GM21723 (cell line): ENCODE measurements around the gene INTU.
"Not testable (repeated sequence)": the region's sequence is repeated elsewhere in the genome, so short reads cannot be mapped to it uniquely, and the experiment has no call there.

ENCODE experiments used
- ATAC-seq: cut with Tn5 transposase; IDR thresholded peaks from one replicate; pipeline ENCODE4 v1.9.1; 2021; ENCODE audit warnings: mild to moderate bottlenecking, moderate library complexity; ENCODE audit not compliant: unreplicated experiment

Gene INTU

DNA sequence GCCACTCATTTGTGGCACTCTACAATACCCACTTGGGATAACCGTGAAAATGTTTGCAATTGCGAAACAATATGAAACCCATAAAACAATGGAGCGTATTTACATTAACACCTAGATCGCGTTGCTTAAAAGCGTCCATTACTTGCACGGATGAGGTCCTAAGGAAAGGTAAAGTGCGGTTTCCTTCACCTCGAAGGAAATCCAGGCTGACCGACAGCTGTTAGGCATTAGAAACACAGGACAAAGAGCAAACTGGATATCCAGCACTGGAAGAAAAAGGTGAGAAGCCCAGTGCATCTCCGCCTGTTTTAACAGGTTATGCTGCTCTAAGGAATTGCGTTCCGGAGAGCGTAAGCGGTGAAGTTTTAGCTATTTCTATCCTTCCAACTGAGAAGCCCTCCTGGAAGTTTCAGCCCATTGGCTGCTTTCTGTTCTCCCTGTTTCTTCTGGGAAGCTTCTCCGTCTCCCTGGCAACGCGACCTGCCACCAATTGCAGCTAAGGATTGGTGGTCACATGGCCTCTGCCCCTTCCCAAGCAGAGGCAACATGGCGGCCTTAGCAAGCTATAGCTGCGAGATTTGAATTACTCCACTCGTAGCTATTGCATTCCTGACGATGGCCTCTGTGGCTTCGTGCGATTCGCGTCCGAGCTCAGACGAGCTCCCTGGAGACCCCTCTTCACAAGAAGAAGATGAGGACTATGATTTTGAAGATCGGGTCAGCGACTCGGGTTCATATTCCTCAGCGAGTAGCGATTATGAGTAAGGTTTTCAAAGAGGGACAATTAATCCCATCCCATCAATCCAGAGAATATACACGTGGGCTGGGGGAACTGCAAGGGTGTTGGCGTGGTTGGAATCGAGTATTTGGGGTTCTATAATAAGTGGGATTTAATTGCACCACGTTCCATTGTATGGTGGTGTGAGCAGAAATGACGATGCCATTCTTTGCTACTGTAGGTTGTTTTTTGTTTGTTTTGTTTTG is at the start of gene INTU:
TSS of gene INTU (plus strand) at position 538 of the 984 bp plus-strand sequence. CDS start at position 616, 78 bp downstream.
- peak; percentile 93 for ATAC-seq

DNA sequence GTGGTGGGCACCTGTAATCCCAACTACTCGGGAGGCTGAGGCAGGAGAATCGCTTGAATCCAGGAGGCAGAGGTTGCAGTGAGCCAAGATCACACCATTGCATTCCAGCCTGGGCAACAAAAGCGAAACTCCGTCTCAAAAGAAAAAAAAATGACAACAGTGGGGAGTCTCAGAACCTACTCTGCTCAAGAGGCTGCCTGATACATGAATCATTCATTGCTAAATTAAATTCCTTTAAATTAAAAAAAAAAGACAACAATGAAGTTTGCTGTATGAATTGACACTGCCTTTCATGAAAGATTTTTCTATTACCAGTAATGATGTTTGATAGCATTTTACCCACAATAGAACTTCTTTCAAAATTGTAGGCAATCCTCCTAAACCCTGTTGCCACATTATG is 46.3 kb upstream of the INTU start:
- ATAC-seq = not testable (repeated sequence)

DNA sequence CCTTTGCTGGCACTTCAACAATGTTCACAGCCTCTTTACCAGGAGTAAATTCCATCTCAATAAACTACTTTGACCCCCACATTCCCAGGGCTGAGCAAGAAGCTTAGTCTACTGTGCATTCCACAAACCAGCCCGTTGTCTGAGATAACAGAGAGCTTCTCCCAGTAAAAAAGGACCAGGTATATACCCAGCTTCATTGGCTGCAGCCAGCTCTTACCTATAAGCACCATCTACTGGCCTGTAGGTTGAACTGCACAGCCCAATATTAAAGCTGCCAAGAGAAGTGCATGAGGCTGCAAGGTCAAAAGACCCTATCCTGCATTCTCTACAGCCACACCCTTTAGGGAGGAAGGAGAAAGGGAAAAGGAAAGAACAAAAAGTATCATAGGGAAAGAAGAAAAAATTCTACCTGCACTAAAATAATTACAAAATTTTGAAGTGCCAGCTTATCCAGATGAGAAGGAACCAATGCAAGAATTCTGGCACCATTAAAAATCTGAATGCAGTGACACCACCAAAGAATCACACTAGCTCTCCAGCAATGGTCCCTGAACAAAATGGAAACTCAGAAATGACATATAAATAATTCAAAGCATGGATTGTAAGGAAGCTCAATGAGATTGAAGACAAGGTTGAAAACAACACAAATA is 45.7 kb upstream of the INTU start:
- peak; percentile 90 for ATAC-seq

DNA sequence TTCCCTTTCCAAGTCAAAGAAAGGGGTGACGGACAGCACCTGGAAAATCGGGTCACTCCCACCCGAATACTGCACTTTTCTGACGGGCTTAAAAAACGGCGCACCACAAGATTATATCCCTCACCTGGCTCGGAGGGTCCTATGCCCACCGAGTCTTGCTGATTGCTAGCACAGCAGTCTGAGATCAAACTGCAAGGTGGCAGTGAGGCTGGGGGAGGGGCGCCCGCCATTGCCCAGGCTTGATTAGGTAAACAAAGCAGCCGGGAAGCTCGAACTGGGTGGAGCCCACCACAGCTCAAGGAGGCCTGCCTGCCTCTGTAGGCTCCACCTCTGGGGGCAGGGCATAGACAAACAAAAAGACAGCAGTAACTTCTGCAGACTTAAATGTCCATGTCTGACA is 43.6 kb upstream of the INTU start:
- not testable (repeated sequence) for ATAC-seq

DNA sequence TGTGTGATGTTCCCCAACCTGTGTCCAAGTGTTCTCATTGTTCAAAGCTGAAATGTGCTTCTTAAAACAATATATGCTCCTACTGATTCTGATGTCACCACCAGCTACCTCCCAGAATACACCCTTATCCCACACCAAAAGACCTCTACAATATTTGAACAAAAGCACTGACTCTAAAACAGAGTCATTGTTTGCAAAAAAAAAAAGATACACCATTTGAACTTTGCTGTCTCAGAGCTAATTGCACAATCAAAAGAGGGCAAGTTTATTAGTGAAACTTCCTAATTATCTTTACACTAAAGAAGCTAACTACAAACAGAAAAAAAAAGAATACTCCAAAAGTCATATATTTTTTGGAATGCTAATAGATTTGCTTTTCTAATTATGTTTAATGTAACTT is 34.1 kb upstream of the INTU start:
- no peak for ATAC-seq

DNA sequence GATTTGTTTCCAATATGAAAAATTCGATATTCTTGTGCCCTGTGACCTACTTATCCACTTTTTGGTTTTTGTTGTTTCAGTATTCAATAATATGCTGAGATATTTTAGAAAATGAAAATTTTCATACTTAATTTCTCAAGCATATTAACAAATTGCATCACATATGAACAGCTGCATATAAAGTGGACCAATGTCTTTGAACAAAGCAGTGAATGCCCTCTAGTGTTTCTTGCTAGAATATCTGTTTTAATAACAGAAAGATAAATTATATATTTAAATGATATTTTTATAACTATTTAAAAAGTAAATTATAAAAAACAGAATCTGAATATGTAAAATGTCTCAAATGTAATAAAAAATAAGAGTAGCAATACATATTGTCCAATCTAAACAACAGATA is 31.7 kb upstream of the INTU start:
- ATAC-seq = no peak

DNA sequence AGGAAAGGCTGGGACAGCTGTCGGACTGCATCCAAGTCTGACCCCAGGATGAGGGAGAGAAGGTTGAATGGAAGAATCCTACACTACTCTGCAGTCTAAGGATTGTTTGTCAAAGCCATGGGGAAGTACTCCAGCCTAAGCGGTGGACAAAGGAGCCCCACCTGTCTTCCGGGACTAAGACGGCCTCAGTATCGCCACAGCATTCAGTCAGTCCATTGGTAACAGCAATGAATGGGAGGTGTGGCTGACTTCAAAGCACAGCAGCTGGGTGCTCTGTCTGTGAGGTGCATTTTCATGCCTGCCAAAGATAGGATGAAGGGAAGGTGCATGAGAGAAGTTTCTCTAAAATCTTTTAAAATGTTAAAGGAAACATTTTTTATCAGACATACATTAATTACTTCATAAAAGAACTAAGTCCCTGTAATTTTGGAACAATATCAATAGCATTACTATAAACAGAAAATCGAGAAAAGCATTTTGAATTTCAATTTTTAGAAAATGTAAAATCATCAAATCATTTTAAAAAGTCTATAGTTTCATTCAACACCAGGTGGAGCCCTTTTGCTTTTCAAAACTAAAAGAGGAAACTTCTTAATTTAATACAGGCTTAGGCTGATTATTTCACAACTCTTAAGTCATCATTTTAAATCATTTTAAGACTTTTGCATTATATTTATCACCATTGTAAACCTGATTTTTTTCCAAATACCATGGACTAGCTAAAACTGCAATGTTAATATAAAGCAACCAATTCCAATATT is 27.6 kb upstream of the INTU start:
- no peak for ATAC-seq

DNA sequence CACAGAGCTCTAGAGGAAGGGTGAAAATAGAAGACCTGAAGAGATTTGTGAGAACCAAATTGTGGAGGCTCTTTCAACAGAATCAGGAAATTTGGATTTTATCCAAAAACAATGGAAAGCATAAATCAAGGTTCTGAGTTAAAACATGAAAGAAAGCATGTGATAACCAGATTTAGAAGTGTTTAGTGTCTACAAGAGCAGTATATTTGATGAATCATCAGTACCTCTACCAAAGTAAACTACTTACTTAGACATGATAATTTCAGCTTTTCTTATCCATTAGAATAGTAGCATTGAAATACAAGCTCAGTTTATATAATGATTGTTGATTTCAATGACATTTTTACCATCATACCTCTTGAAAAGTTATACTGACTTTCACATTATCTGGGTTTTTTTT is 25.9 kb upstream of the INTU start:
- ATAC-seq = no peak

DNA sequence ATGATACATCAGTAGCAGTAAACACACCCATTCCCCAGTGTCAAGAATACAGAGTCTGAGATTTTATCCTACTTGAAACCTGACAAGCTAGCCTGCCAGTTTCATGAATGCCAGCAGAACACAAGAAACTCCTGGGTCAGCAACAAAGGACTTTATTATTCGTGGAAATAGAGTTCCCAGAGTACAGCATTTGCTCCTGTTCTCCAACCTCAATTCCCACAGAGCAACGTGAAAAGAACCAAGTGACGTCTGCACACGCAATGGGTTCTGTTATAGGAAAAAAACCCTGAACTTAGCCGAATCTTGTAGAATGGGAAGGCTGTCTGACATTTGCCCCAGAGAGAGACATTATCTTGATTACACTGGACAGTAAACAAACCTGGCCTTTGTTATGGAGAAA is 23.3 kb upstream of the INTU start:
- ATAC-seq = no peak

DNA sequence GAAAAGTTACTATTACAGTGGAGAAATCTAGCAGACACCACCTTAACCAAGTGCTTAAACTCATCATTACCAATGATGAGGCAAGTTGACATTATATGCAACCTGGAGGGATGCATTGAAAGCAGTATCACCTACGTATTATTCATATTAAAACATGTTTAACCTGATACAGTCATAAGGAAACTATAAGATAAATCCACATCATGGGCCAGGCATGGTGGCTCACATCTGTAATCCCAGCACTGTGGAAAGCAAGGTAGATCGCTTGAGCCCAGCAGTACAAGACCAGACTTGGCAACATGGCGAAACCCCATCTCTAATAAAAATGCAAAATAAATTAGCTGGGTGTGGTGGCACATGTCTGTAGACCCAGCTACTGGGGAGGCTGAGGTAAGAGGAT is 22.3 kb upstream of the INTU start:
- ATAC-seq = no peak

DNA sequence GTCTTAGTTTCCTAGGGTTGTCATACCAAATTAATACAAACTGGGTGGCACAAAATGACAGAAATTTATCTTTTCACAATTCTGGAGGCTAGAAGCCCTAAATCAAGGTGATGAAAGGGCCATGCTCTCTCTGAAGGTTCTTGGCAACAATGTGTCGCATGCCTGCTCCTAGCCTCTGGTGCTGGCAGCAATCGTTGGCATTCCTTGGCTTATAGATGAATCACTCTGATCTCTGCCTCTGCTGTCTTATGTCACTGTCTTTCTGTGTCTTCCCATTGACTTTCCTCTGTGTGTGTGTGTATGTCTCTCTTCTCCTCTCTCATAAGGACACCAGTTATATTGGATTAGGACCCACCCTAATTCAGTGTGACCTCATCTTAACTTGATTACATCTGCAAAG is 15.9 kb upstream of the INTU start:
- no peak for ATAC-seq

DNA sequence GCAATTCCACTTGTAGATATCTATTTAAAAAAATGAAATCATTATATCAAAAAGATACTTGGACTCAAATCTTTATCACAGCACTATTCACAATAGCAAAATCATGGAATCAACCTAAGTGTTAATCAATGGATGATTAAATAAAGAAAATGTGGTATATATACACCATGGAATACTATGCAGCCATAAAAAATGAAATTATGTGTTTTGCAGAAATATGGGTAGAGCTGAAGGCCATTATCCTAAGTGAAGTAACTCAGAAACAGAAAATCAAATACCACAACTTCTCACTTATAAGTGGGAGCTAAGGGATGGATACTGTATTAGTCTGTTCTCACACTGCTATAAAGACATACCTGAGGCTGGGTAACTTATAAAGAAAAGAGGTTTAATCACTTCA is 14.3 kb upstream of the INTU start:
- no peak for ATAC-seq

DNA sequence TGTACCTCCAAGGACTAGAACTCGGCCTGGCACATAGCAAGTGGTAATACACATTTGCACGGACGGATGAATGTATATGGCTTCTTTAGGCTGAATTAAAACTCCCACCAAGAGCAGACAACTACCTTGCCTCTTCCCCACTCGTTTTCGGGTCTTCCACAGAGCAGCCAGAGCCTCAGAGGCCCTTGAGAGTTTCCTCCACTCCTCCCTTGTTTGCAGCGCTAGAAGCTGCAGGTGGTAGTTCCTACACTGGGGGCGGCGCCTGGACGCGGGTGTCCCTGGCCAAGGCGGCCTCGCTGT is 10.2 kb upstream of the INTU start:
- ATAC-seq = no peak

DNA sequence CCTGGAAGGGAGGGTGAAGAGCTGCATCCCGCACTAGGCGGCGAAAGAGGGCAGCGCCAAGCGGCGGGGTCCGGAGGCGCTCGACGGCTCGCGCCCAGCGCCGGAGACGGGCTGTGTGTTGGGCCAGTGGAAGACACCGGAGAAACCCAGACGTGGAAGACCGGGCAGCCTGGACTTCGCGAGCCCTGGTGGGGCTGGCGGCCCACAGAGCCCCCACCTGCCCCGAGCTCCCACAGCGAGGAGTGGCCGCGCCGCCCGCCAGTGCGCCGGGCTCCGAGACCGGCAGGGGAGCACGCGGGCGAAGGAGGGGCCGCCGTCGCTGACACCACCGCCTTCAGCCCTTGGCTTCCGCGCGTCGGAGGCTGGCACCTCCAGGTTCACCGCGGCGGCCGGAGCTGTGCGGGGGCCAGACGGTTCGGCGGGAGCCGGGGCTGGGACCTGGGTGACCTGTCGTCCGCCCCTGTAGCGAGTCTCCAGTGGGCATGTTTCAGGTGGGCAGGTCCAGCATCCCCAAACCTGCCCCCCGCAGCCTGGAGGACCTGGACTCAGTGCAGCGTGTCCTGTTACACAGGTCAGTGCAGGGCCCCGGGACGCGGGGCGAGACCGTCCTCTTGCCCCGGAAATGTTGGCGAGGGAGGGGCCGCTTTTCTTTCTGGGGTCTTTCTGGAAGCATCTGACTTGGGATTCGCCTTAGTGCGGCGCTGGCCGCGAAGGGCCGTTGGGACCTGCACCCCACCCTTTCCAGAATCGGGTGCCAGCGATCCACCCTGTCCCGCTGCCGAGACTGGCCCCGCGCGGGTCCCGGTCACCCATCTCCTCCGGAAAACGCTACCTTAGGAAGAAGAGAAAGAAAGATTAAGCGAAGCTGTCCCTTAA is 9.6 kb upstream of the INTU start:
- ATAC-seq = peak; percentile 58

DNA sequence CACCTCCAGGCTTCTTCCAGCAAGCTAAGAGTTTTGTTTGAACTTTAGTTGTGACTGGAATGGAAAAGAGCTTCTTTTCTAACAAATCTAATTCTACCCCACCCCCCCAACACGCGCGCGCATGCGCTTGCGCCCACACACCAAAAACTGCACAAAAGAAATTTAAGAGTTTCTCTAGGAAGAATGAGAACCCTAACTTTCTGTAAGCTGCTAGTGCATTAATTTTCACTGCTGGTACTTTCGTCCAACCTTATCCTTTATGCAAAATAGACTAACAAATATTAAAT is 9.0 kb upstream of the INTU start:
- ATAC-seq = no peak

DNA sequence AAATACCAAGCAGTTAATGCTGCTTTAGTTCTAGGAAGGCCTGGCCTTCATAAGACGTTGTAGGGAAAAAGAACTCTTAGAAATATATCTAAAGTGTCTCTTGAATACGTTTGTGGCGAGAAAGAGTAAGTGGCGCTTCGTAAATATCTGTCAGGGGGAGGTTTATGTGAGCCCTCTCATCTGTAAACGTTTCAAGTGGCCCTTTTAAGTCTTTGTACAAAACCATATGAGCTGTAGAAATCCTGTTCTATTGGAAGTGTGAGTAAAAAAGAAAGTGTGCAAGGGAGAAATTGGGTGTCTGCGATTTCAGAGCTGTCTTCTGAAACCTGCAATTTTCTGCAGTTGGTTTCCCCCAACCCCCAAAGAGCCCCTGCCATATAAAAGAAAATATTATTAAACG is 8.6 kb upstream of the INTU start:
- ATAC-seq = no peak

DNA sequence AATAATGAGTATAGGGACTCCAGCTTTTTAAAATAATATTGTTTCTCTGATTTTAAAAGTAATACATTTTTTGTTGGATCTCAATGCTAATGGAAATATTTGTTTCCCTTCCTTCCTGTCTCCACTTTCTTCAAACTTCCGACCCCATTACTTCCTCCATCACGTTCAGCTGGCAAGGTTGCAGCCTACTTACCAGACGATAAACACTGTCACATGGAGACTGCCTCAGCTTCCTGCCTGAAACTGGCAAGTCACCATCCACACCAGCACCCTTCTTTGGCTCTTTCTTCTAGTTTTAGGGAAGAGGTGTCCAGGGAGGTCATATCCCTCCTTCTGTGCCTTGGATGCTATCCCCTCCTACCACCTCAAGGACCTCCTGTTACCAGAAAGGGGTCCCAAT is 3.4 kb upstream of the INTU start:
- ATAC-seq = no peak

DNA sequence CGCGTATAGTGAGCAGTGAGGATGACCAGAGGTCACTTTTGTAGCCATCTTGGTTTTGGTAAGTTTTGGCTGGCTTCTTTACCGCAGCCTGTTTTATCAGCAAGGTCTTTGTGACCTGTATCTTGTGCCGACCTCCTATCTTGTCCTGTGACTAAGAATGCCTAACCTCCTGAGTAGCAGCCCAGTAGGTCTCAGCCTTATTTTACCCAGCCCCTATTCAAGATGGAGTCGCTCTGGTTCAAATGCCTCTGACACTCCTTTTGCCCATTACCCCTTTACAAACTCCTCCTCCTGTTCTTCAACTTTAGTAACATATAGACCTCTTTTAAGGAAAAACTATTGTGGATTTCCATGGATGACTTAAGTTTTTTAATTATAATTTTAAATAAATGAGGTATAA is 2.6 kb upstream of the INTU start:
- ATAC-seq = no peak

DNA sequence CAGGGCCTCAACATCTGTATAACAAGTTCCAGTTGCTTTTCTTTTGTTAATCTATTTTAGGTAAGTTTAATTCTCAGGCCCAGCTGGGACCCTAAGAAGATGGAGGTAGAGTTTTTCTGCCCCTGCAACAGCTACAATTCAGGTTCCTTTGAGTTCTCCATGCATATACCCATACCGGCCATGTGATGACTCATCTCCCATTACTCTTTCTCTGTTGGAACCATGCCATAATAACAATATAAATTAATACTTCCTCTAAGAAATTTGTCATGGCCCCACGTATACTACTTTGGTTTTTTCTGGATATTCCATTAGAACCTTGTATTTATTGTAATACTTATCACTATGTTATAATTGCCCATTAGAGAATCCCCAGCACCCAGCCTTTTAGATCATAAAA is 1.3 kb upstream of the INTU start:
- ATAC-seq = no peak

DNA sequence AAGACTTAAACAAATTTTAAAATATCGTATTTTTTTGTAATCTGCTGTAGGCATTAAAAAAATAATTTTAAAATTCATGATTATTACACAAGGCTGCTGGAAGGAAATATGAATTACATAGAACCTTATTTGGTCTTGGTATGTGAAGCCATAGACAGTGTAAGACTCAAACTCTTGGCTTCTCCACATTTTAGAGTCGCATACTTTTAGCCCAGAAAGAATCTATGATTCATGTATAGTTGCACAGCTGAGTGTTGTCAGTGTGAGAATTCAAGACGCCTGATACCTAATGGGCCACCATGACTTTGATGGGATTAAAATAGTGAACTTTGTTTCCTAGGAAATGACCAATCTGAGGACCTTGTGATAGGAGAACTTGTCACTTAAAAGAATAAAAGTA is 1.4 kb downstream of the INTU start:
- ATAC-seq = no peak

DNA sequence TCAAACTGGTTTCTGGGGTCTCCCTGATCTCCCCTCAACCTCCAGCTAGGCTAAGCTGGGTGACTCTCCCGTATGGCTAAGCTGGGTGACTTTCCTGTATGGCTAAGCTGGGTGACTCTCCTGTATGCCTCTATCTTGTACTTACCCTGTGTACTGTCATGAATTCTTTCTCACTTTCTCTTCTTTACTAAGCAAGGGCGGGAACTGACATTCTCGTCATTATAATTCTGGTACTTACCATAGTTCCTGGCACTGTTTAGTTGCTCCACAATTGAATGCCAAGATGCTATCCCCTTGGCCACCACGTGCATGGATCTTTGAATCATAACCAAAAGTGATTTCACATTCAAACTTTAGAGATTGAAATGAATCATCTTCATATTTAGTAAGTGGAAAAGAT is 8.8 kb downstream of the INTU start:
- ATAC-seq = no peak
